CMK (cell line): Measurements from ENCODE around the gene HAPLN2.

Source experiments
- DNase-seq: peaks from one replicate; pipeline ENCODE4 v3.0.0-alpha.2; 2010; ENCODE audit warnings: low read depth

Gene HAPLN2

DNA sequence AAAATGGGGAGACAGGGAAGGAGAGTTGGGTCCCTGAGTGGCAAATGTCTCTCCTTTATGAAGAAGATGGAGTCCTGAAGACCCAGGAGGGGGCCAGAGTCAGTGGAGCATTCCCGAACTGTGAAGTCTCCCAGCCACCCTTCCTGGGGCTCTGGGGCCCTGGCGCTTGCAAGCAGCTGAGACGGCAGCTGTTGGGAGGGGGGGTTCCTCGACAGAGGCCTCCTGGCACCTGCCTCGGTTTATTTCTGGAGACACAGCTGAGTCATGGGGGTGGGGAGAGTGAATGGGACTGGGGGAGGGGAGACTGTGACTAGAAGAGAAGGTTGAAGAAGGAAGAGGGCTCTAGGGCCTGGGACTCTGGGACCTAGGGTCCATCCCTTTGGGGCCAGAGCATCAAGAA is 44.0 kb downstream of the HAPLN2 start:
- DNase-seq, result no peak

DNA sequence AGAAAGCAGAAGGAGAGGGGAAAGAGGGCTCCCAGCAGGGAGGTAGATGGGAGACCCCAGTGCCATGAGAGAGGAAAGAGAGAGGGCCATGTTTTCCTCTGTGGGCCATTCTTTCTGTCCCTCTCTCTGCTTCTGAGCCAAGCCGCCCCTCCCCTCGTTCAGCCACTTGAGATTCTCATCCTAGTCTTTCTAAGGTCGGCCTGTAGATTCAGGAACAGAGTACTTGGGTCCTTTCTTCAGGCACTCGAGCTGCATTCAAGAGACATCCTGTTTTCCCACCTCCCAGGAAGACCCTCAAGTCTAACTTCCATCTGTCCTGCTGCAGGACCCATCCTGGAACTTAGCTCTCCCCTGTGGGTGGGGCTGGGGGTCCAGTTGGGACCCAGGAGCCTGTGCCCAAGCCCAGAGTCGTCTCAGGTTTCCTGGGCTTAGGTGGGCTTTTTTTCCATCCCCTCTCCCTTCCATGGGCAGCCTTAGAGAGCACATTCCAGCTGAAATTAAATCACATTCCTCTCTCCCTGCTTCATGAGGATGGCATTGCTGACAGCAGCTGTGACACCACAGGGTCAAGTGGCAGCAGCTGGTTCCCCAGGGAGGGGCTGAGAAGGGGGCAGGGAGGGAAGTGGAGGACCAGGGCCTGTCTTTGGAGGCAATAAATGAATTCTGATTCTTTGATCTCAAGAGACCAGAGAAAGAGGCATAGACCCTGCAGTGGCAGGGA is 45.0 kb downstream of the HAPLN2 start:
- no peak for DNase-seq

DNA sequence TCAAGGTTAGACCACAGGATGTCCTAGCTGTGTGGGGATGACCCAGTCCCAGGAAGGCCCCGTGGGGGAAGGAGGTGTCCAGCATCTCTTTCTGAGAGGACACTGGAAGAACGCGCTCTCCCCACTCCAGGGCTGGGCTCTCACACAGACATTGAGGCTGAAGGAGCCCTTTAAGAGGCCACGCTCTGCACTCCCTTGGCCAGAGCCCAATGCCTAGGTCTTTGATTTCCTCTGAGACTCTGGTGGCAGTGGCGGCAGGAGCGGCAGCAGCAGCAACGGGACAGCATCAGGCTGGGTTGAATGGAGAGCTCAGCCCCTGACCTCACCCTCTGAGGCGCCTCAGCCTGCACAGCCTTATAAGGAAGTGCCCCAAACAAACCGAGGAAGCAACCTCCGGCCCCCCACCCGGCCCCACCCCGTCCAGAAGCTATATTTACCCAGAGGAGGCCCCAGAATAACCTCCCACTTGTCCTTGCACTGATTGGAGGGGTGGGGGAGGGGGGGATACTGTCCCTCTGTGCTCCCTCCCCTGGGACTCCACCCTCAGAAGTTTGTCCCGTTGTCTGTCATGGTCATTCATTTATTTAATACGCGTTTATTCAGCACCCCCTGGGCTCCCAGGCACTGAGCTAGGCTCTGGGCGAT is 45.7 kb downstream of the HAPLN2 start:
- no peak for DNase-seq

DNA sequence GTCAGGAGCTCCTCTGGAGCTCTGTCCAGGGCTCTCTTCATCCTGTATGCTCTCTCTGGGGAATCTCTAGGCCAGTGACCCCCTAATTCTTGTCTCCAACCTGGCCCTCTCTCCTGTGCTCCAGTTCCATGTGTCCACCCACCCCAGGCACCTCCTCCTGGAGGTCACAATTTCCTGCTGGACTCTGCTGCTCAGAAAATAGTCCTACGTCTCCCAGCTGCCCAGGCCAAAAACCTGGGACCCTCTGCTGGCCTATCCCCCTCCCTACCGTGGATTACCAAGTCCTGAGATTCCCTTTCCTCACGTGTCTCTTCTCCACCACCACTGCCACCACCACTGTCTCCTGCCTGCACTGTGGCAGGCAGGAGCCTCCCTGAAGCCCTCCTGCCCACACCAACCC is 46.3 kb downstream of the HAPLN2 start:
- DNase-seq, result no peak

DNA sequence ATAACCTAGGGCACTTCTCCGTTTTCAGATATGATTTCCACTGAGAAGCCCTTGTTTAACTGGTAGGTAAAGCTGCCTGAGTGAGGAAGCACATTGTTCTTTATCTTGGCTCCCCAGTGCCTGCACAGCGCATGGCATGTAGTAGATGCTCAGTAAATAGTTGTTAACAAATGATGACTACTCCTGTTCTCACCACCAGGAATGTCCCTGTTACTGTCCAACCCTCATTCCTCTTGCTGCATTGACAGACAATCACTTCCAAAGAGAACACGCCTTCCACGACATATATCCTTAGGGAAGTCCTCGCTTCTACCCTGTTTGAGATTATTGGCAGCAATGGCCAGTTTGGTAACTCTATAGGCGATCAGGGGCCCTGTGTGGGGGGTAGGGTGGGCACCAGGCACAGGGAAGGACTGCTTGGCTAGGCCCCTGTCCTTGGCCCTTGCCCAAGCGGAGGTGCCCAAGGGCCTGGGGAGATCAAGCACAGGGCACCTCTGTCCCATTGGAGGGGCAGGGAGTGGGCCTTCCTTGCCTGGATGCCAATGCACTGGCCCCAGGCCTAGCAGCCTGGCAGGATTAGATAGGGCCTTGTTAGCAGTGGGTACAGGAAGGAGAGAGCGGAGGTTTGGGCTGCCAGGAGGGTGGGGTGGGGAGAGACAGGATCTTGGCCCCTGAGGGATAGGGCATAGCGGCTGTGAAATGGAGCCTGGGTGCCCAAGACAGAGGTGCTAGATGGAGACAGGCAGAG is 47.8 kb downstream of the HAPLN2 start:
- DNase-seq, result no peak

DNA sequence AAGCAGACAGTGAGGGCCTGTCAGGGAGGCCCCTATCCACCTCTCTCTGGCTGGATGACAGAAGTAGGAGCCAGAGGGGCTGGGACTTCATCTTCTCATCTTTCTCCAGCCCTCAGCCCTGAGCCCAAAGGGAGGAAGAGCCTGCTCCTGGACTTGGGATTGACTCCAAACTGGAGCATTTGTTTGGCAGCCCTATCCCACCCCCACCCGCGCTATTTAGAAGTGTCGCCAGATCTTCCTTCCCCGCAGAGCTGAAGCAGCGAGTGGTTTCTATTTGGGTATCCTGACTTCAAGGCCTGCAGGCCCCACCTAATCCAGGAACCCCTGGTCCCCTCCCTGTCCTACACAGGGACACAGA is 48.4 kb downstream of the HAPLN2 start:
- DNase-seq, result no peak

DNA sequence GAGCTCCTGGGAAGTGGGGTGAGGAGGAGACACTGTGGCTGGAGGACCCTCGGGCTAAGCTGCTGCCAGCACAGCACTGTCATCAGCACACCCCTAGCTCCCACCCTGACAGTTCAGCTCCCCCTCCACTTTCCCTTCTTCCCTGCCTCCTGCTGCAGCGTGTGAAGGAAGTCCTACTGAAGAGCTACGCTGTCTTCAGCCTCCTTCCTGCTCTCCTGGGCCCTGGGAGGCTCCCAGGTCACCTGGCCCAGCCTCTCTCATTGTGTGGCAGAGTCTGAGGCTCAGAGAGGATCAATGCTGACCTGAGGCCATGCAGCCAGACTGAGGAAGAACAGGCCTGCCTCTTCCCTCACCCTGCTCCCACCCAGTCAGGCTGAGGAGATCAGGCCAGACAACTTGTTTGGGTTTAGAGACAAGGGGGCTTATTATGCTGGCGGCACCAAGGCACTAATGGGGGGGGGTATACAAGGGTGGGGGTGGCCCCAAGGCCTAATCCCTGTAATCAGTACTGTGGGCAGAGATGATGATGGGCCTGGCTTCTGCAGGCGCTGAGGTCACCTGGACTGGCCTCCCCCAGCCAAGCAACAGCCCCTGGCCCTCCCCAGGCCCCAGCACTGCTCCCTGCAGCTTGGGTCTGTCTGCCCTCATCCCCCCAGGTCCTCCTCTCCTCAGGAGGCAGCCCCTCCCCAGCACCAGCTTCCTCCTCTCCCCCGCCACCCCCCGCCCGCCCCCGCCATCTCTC is 48.9 kb downstream of the HAPLN2 start:
- DNase-seq, result no peak

DNA sequence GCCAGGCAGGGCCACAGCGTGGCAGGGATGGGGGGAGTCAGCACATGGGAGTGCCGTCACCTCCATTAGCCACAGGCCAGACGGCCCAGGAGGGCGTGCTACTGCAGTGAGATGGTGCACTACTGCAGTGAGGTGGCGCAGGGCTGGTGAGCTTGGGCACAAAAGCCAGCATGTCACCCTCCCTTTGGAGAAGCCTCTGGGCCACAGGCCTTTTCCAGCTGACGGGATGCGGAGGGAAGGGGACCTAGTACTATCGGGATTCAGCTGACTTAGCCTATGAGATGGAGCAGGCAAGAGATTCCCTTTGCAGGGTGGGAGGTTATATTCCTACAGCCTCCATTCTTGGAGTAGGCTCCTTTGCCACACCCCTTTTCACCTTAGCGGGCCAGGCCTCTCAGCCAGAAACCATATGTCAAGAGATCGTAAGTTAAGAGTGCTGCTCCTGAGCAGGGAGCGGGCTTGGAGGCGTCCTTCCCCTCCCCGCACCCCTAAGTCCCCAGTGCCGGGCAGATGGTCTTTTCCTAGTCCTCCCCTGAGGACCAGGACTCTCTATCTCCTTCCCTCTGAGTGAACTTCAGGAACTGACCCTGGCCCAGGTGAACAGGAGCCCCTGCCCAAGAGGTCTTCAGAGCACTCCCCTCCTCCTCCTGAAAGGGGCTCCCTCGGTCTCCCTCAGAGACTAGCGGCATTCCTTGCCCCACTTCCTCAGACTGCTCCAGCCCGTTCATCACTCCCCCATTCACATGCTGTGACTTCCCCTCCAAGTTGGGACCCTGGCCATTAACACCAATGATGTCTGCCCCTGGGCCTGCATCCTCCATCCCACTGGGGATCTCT is 49.8 kb downstream of the HAPLN2 start:
- no peak for DNase-seq

DNA sequence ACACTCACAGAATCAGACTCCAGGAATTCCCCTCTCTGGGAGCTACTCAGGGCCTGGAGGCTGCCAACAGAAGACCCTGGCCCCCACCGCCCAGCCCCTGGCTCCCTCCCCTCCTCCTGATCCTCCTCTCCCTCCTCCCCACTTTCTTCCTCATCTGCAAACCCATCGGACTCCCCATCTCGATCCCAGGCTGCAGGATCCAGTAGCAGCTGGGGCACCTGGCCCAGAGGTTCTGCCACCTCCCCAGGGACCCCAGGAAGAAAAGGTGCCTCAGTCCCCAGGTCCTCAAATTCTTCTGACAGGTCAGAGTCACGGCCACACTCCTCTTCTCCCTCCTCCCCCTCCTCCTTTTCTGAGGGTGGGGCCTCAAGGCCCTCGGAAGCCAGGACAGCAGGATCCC is 50.6 kb downstream of the HAPLN2 start:
- no peak for DNase-seq

DNA sequence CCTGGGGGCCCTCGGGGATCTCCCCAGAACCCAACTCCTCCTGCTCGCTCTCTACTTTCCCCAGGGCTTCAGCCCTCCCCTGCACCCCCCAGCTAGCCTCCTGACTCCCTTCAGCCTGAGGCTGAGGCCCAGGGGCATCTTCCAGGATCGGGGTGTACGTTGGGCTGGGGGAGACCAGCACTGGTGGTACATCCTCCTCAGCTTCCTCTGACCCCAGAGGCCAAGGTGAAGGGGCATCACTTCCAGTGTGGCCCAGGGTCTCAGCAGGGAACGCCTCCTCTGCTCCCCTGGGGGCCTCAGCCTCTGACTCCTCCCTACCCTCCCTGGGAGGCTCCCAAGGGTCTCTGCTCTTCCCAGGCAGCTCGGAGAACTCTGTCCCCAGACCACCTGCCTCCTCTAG is 51.1 kb downstream of the HAPLN2 start:
- DNase-seq, result no peak

DNA sequence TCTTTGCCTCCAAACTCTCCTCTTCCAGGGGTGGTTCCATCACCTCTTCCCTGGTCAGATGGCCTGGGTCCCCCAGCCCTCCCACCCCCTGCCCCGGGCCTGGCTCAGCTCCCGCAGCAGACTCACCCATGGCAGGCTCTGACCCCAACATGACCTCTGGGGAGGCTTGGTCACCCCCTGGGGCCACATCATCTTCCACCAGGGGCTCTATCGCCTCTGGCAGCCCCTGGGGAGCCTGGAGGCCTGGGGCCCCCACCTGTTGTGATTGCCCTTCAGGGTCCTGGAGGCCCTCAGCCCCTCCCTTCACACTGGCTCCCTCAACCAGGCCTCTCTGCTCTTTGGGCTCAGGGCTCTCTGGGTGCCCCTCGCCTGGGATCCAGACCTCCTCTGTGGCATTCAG is 51.6 kb downstream of the HAPLN2 start:
- no peak for DNase-seq

DNA sequence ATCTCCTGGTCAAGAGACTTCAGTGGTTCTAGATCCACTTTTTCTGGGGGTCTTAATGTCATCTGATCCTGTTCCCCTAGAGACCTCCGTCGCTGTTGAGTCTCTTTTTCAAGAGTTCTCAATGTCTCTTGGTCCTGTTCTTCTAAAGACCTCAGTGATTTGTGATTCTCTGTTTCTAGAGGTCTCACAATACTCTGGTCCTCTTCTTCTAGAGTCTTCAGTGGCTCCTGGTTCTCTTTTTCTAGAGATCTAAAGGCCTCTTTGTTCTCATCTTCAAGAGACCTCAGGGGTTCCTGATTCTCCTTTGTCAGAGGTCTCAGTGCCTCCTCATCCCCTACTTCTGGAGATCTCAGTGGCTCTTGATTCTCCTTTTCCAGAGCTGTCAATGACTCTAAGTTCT is 52.6 kb downstream of the HAPLN2 start:
- DNase-seq, result no peak

DNA sequence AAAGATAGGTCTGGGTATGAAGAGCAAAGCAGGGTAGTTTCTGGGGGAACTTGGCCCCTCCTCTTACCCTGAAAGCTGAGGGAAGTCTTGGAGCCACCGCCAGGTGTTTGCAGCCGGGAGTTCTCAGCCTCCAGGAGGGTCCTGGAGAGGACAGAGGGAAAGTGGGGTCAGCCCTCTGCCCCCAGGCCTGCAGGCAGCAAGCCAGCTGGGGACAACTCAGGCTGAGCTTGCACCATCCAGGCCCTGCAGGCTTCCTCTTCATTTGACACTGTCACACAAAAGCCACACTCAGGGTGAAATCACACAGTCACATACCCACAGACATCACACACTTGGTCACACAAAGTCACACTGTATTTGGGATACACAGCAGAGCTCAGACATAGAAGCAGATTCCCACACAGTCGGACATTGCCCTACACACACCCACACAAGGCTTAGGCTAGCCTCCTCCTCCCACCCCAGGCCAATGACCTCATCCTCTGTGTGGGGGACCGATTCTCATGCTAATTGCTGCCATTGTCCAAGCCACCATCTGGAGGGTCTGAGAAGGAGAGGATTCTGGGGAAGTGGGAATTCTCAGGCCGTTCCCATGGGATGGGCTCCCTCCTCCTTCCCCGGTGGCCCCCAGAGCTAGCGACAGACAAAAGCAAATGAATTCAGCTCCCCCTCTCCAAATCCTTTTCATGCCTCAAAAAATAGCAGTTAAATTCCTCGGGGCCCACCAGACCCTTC is 54.3 kb downstream of the HAPLN2 start:
- no peak for DNase-seq
